SK-N-SH (cell line): ENCODE measurements around the gene LOC128125822.

Experiments
- EZH2phosphoT487 ChIP-seq: fragments of 200-600 bp; sonication (generic); IDR thresholded peaks from 2 replicates; pipeline ENCODE4 v1.6.1; 2017; ENCODE audit warnings: low read depth, mixed run types, mild to moderate bottlenecking, antibody characterized with exemption, moderate library complexity, borderline replicate concordance
- GABPA ChIP-seq: IDR thresholded peaks from 2 replicates; pipeline ENCODE4 v1.4.0; 2012; ENCODE audit warnings: low read depth, mild to moderate bottlenecking
- MAX ChIP-seq: IDR thresholded peaks from 2 replicates; pipeline ENCODE4 v1.4.0; 2012; ENCODE audit warnings: low read depth
- RCOR1 ChIP-seq: fragments of 150-350 bp; IDR thresholded peaks from 2 replicates; pipeline ENCODE4 v1.6.1; 2017; ENCODE audit warnings: antibody characterized with exemption, low read length
- REST ChIP-seq: IDR thresholded peaks from 2 replicates; pipeline ENCODE4 v1.6.1; 2012; ENCODE audit warnings: mild to moderate bottlenecking, low read depth, low read length, moderate library complexity
- TEAD4 ChIP-seq: IDR thresholded peaks from 2 replicates; pipeline ENCODE4 v1.4.0; 2012; ENCODE audit warnings: mild to moderate bottlenecking, borderline replicate concordance; ENCODE audit not compliant: insufficient read depth

- TF ChIP-seq REST (no peak), GABPA (no peak), MAX (no peak), RCOR1 (no peak), TEAD4 (no peak), EZH2phosphoT487 (no peak)
These were observed 27.9 kb downstream of the LOC128125822 start for GRCh38 chr6:63600136-63600535.
